Measurements from ENCODE around the gene RRP36.

Gene RRP36

GRCh38 chr6:43074847-43075669 is 53.6 kb downstream of the RRP36 start:
- DNase-seq, result peak; percentile 62

GRCh38 chr6:43075670-43076463 is 54.4 kb downstream of the RRP36 start, which contains the start of gene PTK7:
PTK7 (plus strand) TSS chr6:43076314; CDS start chr6:43076489, 175 bp downstream.
- peak; percentile 93 for DNase-seq

GRCh38 chr6:43076464-43077332 is 55.3 kb downstream of the RRP36 start:
- DNase-seq, result peak; percentile 58

GRCh38 chr6:43077333-43077809 is 55.9 kb downstream of the RRP36 start:
- DNase-seq, result no peak

DNA sequence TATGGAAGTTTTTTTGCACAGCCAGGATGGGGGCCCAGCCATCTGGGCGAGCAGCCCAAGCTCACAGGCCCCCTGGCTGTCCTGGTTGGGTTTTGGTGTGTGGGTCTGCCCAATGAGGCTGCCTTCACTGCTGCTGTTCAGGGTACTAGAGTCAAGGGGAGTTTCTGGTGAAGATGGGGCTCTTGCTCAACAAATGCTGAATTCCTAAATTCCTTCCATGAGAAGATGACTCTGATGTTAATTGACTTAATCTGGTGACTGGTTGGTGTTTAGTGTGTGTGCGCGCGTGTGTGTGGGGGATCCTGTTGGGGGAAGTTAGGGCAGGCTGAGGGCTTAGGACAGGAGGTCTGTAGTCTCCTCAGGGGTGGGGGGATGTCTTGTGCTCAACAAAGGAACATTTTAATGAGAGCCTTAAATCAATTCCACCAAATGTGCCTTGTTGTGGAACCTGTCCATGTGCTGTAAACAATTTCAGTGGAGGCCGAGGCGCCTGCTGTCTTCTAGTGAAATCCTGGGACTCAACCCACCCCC is 56.6 kb downstream of the RRP36 start:
- no peak for DNase-seq

DNA sequence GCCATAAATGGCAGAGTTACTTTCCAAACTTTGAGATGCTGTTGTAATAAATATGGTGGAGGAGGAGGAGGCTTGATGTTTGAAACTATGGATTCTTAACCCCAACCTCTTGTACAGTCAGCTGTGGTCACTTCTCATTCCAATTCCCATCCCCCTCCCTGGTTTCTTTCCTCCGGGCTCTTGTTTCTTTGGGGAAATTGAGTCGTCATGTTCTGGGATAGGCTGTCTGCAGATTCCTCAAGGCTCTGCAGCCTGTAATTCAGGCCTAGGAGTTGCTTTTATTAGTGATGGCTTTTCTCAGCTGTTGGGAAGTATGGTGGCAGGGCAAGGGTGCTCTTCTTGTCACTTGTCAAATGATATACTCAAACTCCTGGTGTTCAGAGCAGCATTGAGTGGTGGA is 57.3 kb downstream of the RRP36 start:
- DNase-seq, result no peak
